Placental epithelial cell (primary cell): Measurements from ENCODE around the gene SUCLG1. TPM values are rescaled to one million over a fixed set of nuclear protein-coding genes. Genes with fewer than 3 reads are reported as not detected.

Experiments used
- total RNA-seq: library from RNA; depleted of rRNA; stranded (reverse); fragments of >200 nt; gene quantifications from 2 replicates; pipeline ENCODE4 v1.2.3, GENCODE V29; 2012

The SUCLG1 gene
- 43.2 and 47.9 TPM in 2 replicates for total RNA-seq

GRCh38 chr2:84459018-84459943 is at the start of gene SUCLG1:
SUCLG1 (minus strand) TSS chr2:84459280; CDS start chr2:84459269, 11 bp downstream.

Other genes with a start within 250 kb of the SUCLG1 start
- gene DNAH6, start 57.2 kb upstream of the SUCLG1 start, total RNA-seq = under 0.01 and 0.39 TPM in 2 replicates